ENCODE results near the gene SLC10A3.

GRCh38 chrX:154531626-154532025, 41.2 kb upstream of the SLC10A3 start:
- no peak for TF ChIP-seq CTCF (IDR thresholded peaks at IDR 0.05)
- TF ChIP-seq EP300 (IDR thresholded peaks at IDR 0.05), result no peak
- no peak for TF ChIP-seq POLR2A (IDR thresholded peaks at IDR 0.05)
- no peak for TF ChIP-seq POLR2AphosphoS5 (IDR thresholded peaks at IDR 0.05)

Data from upper lobe of left lung (tissue), 4 donors.